ENCODE data around the gene PPIG. TPM values are rescaled to one million over a fixed set of nuclear protein-coding genes. Genes with fewer than 3 reads are reported as not detected.

PPIG gene
- total RNA-seq, 2 donors from 2014 or later: 46.1 to 55.2 TPM

GRCh38 chr2:169620509-169620908, 36.4 kb downstream of the PPIG start:
- Histone ChIP-seq H3K4me3 (no peak overlapping the region), H3K27ac (no peak overlapping the region), H3K9ac (ENCODE audit: low read depth in 2 of 2, low read length in 2 of 2) (no peak overlapping the region), H3K4me1 (no peaks in the 10 kb centered on the region), H3K27me3 (no peaks in the 10 kb centered on the region), H3K9me3 (no peaks in the 10 kb centered on the region), H3K36me3 (no peaks in the 10 kb centered on the region)
- DNase-seq: no peak
- TF ChIP-seq CTCF (IDR thresholded peaks at IDR 0.05): no peak
- intact Hi-C loops (cut with DNase I): no loop called here

- Histone ChIP-seq H3K36me3 (no peaks in the 10 kb centered on the region), H3K9ac (ENCODE audit: low read depth in 2 of 2, low read length in 2 of 2) (no peak overlapping the region), H3K9me3 (no peaks in the 10 kb centered on the region), H3K27me3 (no peaks in the 10 kb centered on the region), H3K4me1 (no peaks in the 10 kb centered on the region), H3K4me3 (no peak overlapping the region), H3K27ac (no peak overlapping the region)
- intact Hi-C loops (cut with DNase I): no loop called here
- no peak for TF ChIP-seq CTCF (IDR thresholded peaks at IDR 0.05)
- no peak for DNase-seq
Measured at GRCh38 chr2:169623235-169623634, 39.1 kb downstream of the PPIG start.

GRCh38 chr2:169625781-169626180, 41.6 kb downstream of the PPIG start:
- H3K4me3 ChIP-seq: no peak overlapping the region
- DNase-seq: no peak
- H3K4me1 ChIP-seq: no peaks in the 10 kb centered on the region
- no peaks in the 10 kb centered on the region for H3K36me3 ChIP-seq
- H3K27ac ChIP-seq: no peak overlapping the region
- H3K9ac ChIP-seq (ENCODE audit: low read depth in 2 of 2, low read length in 2 of 2): no peak overlapping the region
- no peaks in the 10 kb centered on the region for H3K27me3 ChIP-seq
- intact Hi-C loops (cut with DNase I): no loop called here
- TF ChIP-seq CTCF (IDR thresholded peaks at IDR 0.05): no peak
- H3K9me3 ChIP-seq: no peaks in the 10 kb centered on the region

GRCh38 chr2:169636440-169637097, 52.4 kb downstream of the PPIG start:
- Histone ChIP-seq H3K9me3 (no peaks in the 10 kb centered on the region), H3K27me3 (no peaks in the 10 kb centered on the region), H3K9ac (ENCODE audit: low read depth in 2 of 2, low read length in 2 of 2) (no peak overlapping the region), H3K4me3 (no peak overlapping the region), H3K4me1 (no peaks in the 10 kb centered on the region), H3K27ac (no peak overlapping the region), H3K36me3 (no peaks in the 10 kb centered on the region)
- no peak for TF ChIP-seq CTCF (IDR thresholded peaks at IDR 0.05)
- DNase-seq: no peak
- intact Hi-C loops (cut with DNase I): no loop called here

- intact Hi-C loops (cut with DNase I): no loop called here
- Histone ChIP-seq H3K36me3 (no peaks in the 10 kb centered on the region), H3K4me3 (no peak overlapping the region), H3K27me3 (no peaks in the 10 kb centered on the region), H3K27ac (no peak overlapping the region), H3K9ac (ENCODE audit: low read depth in 2 of 2, low read length in 2 of 2) (no peak overlapping the region), H3K9me3 (no peaks in the 10 kb centered on the region), H3K4me1 (no peaks in the 10 kb centered on the region)
- TF ChIP-seq CTCF (IDR thresholded peaks at IDR 0.05): no peak
- DNase-seq: no peak
Measured at GRCh38 chr2:169637620-169638019, 53.5 kb downstream of the PPIG start.
